ENCODE results near the gene CAV1. TPM values are rescaled to one million over a fixed set of nuclear protein-coding genes. Genes with fewer than 3 reads are reported as not detected.

The CAV1 gene
- total RNA-seq, 1 experiment from 2014 or later = 20.2 TPM

GRCh38 chr7:116540743-116541142, 15.9 kb downstream of the CAV1 start:
- no peak overlapping the region for H3K56ac ChIP-seq (ENCODE audit: insufficient read length, low read depth, low read length)
- no peak overlapping the region for H2AFZ ChIP-seq (ENCODE audit: low read length)
- no peak overlapping the region for H4K5ac ChIP-seq (ENCODE audit: insufficient read length, low read depth, low read length)
- Mint-ChIP-seq H3K4me3 (no peak overlapping the region), H3K36me3 (ENCODE audit: insufficient read depth in 1 of 3, low read depth in 3 of 3) (peaks cover 0 to 6% (median 3%) of the 10 kb centered on the region in 3 experiments; a peak in 2 of 7 replicates), H3K27ac (no peak overlapping the region; a peak in 1 of 7 replicates), H3K4me1 (no peaks in the 10 kb centered on the region), H3K27me3 (ENCODE audit: low read depth) (no peaks in the 10 kb centered on the region), H3K9me3 (no peaks in the 10 kb centered on the region; a peak in 1 of 5 replicates)
- no peaks in the 10 kb centered on the region for H3K4me1 ChIP-seq (ENCODE audit: insufficient read depth, low read length)
- H4K91ac ChIP-seq (ENCODE audit: insufficient read length, low read depth, low read length) = no peak overlapping the region
- no peak overlapping the region for H3K4me2 ChIP-seq (ENCODE audit: insufficient read depth, insufficient read length, low read length)
- H2BK20ac ChIP-seq (ENCODE audit: low read depth, low read length, poor library complexity, severe bottlenecking) = no peak overlapping the region
- H3K79me1 ChIP-seq (ENCODE audit: insufficient read depth, low read depth, low read length, poor library complexity, severe bottlenecking) = no peaks in the 10 kb centered on the region
- no peak overlapping the region for H3K4ac ChIP-seq (ENCODE audit: low read depth, low read length)
- H3K9me3 ChIP-seq (ENCODE audit: control insufficient read depth, low read depth, low read length) = no peaks in the 10 kb centered on the region
- no peak overlapping the region for H3K23ac ChIP-seq (ENCODE audit: insufficient read length, low read depth, low read length)
- no peak overlapping the region for H3K27ac ChIP-seq (ENCODE audit: insufficient read length, low read depth, low read length)
- H3K18ac ChIP-seq (ENCODE audit: insufficient read length, low read depth, low read length) = no peak overlapping the region
- no peaks in the 10 kb centered on the region for H3K23me2 ChIP-seq (ENCODE audit: insufficient read length, low read depth, low read length, poor library complexity, severe bottlenecking)
- H3K14ac ChIP-seq (ENCODE audit: insufficient read depth, low read length) = no peak overlapping the region
- no peak overlapping the region for H2AK5ac ChIP-seq (ENCODE audit: insufficient read length, low read length)
- no peaks in the 10 kb centered on the region for H4K20me1 ChIP-seq (ENCODE audit: control insufficient read depth, insufficient read depth, insufficient read length)
- H3K79me2 ChIP-seq (ENCODE audit: insufficient read depth, low read length) = no peaks in the 10 kb centered on the region
- no peak overlapping the region for H2BK5ac ChIP-seq (ENCODE audit: insufficient read length, low read length)
- no peak for TF ChIP-seq CTCF (conservative IDR thresholded peaks at IDR 0.05)
- H4K8ac ChIP-seq (replicated peaks; ENCODE audit: insufficient read length, low read depth, low read length) = no peak overlapping the region
- no peak overlapping the region for H2BK120ac ChIP-seq (ENCODE audit: low read depth, low read length, poor library complexity, severe bottlenecking)
- H2BK15ac ChIP-seq (ENCODE audit: low read depth, low read length) = no peak overlapping the region
- no peak overlapping the region for H3T11ph ChIP-seq (ENCODE audit: low read length)
- no peaks in the 10 kb centered on the region; the same call in 1 of the 2 replicates for H3K27me3 ChIP-seq (ENCODE audit: insufficient read depth, low read length)
- no peak overlapping the region for H3K9ac ChIP-seq (ENCODE audit: extremely low read depth, insufficient read length, low read length)
- H2BK12ac ChIP-seq (ENCODE audit: insufficient read length, low read depth, low read length) = no peak overlapping the region
- DNase-seq = no peak

Measured in H9 (cell line).